GM19193 (cell line): ENCODE results near the gene FBXO10.
A peak's percentile ranks its signal among the peaks of the same experiment; 100 is the strongest.

Experiments
- POLR2A ChIP-seq: IDR thresholded peaks from 4 replicates; pipeline ENCODE4 v1.6.1; 2011; ENCODE audit not compliant: insufficient read depth, insufficient read length; ENCODE audit errors: extremely low read depth

FBXO10 gene

GRCh38 chr9:37511016-37512010, 64.9 kb downstream of the FBXO10 start:
- peak; percentile 31 for TF ChIP-seq POLR2A

GRCh38 chr9:37509536-37509935, 66.6 kb downstream of the FBXO10 start:
- TF ChIP-seq POLR2A = no peak

GRCh38 chr9:37508834-37509206, 67.4 kb downstream of the FBXO10 start:
- TF ChIP-seq POLR2A = peak; percentile 12

- no peak for TF ChIP-seq POLR2A
Observed at GRCh38 chr9:37508135-37508833, 67.9 kb downstream of the FBXO10 start.

GRCh38 chr9:37507566-37508134, 68.5 kb downstream of the FBXO10 start:
- TF ChIP-seq POLR2A = no peak

GRCh38 chr9:37504605-37505004, 71.6 kb downstream of the FBXO10 start:
- no peak for TF ChIP-seq POLR2A

- TF ChIP-seq POLR2A = no peak
Observed at GRCh38 chr9:37503736-37504135, 72.4 kb downstream of the FBXO10 start.

- no peak for TF ChIP-seq POLR2A
Observed at GRCh38 chr9:37501957-37502596, 74.1 kb downstream of the FBXO10 start.

GRCh38 chr9:37499297-37499696, 76.9 kb downstream of the FBXO10 start:
- TF ChIP-seq POLR2A = no peak

- no peak for TF ChIP-seq POLR2A
Observed at GRCh38 chr9:37498457-37498856, 77.7 kb downstream of the FBXO10 start.

GRCh38 chr9:37497320-37497719, 78.9 kb downstream of the FBXO10 start:
- TF ChIP-seq POLR2A = no peak

GRCh38 chr9:37496020-37496419, 80.2 kb downstream of the FBXO10 start:
- no peak for TF ChIP-seq POLR2A

- TF ChIP-seq POLR2A = no peak
Observed at GRCh38 chr9:37495571-37495970, 80.6 kb downstream of the FBXO10 start.

- TF ChIP-seq POLR2A = no peak
Observed at GRCh38 chr9:37491939-37492338, 84.2 kb downstream of the FBXO10 start.
